HG02571 (cell line): ENCODE data around the gene LRRC8C.
A peak's percentile ranks its signal among the peaks of the same experiment; 100 is the strongest.
"Not testable (repeated sequence)": the region's sequence is repeated elsewhere in the genome, so short reads cannot be mapped to it uniquely, and the experiment has no call there.

Experiments
- ATAC-seq: cut with Tn5 transposase; IDR thresholded peaks from one replicate; pipeline ENCODE4 v1.9.1; 2021; ENCODE audit warnings: mild to moderate bottlenecking, moderate library complexity; ENCODE audit not compliant: unreplicated experiment

Gene LRRC8C

GRCh38 chr1:89632657-89633247, at the start of gene LRRC8C:
Gene LRRC8C, plus strand, starts transcription at chr1:89633120. Its CDS starts 53,354 bp downstream, at chr1:89686474.
- ATAC-seq: peak; percentile 85

GRCh38 chr1:89584211-89584610, 48.7 kb upstream of the LRRC8C start:
- ATAC-seq: no peak

GRCh38 chr1:89584781-89585180, 48.1 kb upstream of the LRRC8C start:
- ATAC-seq: no peak

- ATAC-seq: no peak
Measured at GRCh38 chr1:89587729-89588161, 45.2 kb upstream of the LRRC8C start.

GRCh38 chr1:89588480-89588879, 44.4 kb upstream of the LRRC8C start:
- no peak for ATAC-seq

DNA sequence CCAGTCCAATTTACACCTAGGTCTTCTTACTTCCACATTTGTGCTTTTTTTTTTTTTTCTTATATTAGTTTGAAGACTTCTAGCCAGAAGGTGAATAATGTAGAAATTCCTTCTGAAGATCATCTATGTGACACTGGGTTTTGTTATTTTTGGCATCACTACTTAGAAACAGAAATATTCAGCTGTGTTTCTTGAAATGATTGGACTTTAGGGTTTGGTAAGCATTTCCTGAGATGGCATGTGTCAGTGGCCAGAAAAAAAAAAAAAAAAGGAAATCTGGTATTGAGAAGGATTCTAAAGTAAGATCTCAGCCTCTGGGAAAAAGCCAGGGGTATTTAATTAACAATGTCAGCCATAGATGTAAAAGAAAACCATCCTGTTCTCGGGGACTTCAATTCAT, 43.4 kb upstream of the LRRC8C start:
- ATAC-seq: no peak

- no peak for ATAC-seq
Measured at GRCh38 chr1:89590341-89591080, 42.4 kb upstream of the LRRC8C start.

DNA sequence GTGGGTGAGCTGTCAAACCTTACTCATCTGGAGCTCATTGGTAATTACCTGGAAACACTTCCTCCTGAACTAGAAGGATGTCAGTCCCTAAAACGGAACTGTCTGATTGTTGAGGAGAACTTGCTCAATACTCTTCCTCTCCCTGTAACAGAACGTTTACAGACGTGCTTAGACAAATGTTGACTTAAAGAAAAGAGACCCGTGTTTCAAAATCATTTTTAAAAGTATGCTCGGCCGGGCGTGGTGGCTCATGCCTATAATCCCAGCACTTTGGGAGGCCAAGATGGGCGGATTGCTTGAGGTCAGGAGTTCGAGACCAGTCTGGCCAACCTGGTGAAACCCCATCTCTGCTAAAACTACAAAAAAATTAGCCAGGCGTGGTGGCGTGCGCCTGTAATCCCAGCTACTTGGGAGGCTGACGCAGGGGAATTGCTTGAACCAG, 40.0 kb upstream of the LRRC8C start:
- not testable (repeated sequence) for ATAC-seq

DNA sequence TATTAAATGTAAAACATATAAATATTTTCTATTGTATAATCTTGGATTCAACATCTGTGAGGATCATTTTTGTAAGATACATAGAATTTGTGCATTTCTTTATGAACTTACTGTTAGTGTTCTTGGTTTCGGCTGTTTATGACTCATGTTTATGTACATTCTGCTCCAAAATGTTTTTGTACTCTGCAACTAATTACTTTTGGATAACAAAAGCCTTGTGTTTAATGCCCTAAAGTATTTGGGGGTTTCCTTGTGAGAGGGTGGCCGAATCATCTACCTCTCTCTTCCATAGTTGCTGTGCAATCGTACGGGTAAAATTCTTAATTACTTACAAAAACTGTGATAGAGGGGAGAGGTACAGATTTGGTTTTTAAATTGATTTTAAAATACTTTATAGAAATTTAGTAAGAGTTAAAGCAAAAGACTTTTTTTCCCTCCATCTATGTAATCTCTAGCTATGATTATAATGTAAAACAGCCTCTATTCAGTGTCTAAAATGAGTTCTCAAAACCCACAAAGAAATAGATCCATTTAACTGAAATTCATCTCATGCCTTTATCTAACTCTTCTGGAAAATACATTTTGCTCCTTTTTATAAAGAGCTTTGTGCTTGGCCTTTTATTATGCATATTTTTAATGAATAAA, 38.7 kb upstream of the LRRC8C start:
- no peak for ATAC-seq

DNA sequence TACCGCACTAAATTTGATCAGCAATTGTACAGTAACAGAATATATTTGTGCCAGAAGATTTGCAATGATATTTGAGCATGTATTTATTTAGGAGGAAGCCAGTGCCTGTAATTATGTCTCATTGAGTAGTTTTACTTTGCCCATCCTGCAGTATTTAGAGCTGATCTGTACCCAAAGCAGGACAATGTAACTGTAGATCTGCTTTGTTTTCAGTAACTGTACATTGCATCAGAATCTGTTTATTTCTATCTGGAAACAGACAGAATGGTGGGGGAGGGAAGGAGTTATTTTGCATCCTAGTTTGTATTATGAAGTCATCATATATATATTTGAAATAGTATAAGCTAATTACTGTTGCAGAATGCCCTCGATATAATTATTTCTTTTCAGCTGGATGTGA, 36.2 kb upstream of the LRRC8C start:
- ATAC-seq: no peak

GRCh38 chr1:89598450-89599331, 34.2 kb upstream of the LRRC8C start:
- no peak for ATAC-seq

GRCh38 chr1:89599332-89599630, 33.6 kb upstream of the LRRC8C start:
- no peak for ATAC-seq

GRCh38 chr1:89600451-89601224, 32.3 kb upstream of the LRRC8C start:
- ATAC-seq: no peak

GRCh38 chr1:89602871-89603404, 30.0 kb upstream of the LRRC8C start:
- no peak for ATAC-seq

- ATAC-seq: no peak
Measured at GRCh38 chr1:89603651-89604413, 29.1 kb upstream of the LRRC8C start.

GRCh38 chr1:89604414-89604735, 28.5 kb upstream of the LRRC8C start:
- ATAC-seq: no peak

- ATAC-seq: no peak
Measured at GRCh38 chr1:89605692-89606091, 27.2 kb upstream of the LRRC8C start.

DNA sequence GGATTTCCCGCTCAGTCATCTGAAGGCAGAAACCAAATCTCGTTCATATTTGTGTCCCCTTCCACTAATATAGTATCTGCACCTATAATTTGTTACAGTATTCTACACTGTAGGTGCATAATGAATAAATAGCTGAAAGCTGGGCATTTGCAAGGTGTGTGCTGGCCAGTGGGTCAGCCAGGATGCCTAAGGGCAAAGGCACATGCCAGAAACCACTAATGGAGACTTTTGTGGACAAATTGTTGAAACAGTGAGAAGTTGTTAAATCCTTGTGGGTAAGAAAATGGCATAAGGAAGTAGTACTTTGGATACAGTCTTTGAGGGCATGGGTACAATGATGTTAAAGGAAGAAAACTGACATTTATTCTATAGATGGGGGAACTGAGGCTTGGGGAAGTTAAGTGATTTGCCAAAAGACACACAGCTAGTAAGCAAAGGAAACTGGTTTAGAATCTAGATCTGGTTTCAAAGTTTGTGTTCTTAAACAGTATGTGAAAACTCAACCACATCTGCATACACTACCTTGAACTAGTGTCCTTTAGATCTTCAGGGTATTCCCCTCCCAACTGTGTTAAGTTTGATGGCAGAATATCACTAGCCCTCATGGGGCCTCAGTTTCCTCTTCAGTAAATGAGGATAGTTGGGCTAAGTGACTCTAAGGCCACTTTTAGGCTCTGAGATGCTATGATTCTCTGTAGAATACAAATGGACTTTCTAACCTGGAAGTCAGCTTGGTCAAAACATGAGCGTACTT, 26.5 kb upstream of the LRRC8C start:
- ATAC-seq: no peak

DNA sequence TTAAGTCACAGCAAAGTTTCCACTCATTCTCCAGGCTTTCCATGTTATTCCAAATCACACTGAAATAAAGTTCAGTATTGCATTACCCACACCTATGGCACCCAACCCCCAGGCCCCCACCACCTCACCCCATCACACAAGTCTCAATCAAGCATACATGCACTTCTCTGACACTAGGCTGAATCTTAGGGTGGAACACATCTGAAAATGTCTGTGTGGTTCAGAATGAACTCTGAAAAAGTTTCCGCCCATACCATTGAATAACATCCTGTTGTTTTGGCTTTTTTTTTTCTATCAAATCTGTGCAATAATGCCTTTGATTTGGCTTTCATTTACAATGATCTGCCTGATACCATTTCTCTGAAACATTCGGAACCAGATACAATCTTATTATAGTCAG, 25.8 kb upstream of the LRRC8C start:
- ATAC-seq: no peak
